HepG2 (cell line): ENCODE data around the gene LAMC3. TPM values are rescaled to one million over a fixed set of nuclear protein-coding genes. Genes with fewer than 3 reads are reported as not detected.

ENCODE experiments used
- BRCA1 ChIP-seq: sonication (generic); formaldehyde crosslinking; IDR thresholded peaks from 2 replicates; pipeline ENCODE4 v1.4.0; 2020; ENCODE audit warnings: missing genetic modification reagents
- EZH2 ChIP-seq: conservative IDR thresholded peaks from 2 replicates; pipeline ENCODE4 v1.6.1; 2012; ENCODE audit warnings: mild to moderate bottlenecking, low read depth, low read length, moderate library complexity
- MYNN ChIP-seq: sonication (generic); formaldehyde crosslinking; IDR thresholded peaks from 2 replicates; pipeline ENCODE4 v1.4.0; 2020; ENCODE audit warnings: mild to moderate bottlenecking, low read depth, missing genetic modification reagents
- NKX3-1 ChIP-seq: sonication (generic); formaldehyde crosslinking; IDR thresholded peaks from 2 replicates; pipeline ENCODE4 v1.5.0; 2020; ENCODE audit warnings: missing genetic modification reagents
- SP140L ChIP-seq: sonication (generic); formaldehyde crosslinking; IDR thresholded peaks from 2 replicates; pipeline ENCODE4 v1.4.0; 2020; ENCODE audit warnings: missing genetic modification reagents, borderline replicate concordance
- ZNF274 ChIP-seq: sonication (generic); formaldehyde crosslinking; IDR thresholded peaks from 2 replicates; pipeline ENCODE4 v1.5.1; 2020; ENCODE audit warnings: mild to moderate bottlenecking, missing genetic modification reagents
- ZNF749 ChIP-seq: sonication (generic); formaldehyde crosslinking; IDR thresholded peaks from 2 replicates; pipeline ENCODE4 v1.8.0; 2022; ENCODE audit warnings: mild to moderate bottlenecking, missing genetic modification reagents, moderate library complexity, borderline replicate concordance
- ZSCAN29 ChIP-seq: sonication (generic); formaldehyde crosslinking; conservative IDR thresholded peaks from 2 replicates; pipeline ENCODE4 v1.4.0; 2020; ENCODE audit warnings: mild to moderate bottlenecking, missing genetic modification reagents
- polyA plus RNA-seq, 8 experiments: library from polyadenylated mRNA; depleted of rRNA in 3 of 8; stranded (reverse) in 7 of 8; unstranded in 1 of 8; fragments of >200 nt; fragmentation: Illumina TruSeq in 4 of 8; extraction: Trizol in 4 of 8; gene quantifications; 2 replicates each; pipeline versions ENCODE4 v1.2.1 to v1.2.3, GENCODE V29; 2011 to 2016; ENCODE audit warnings: low read depth in 4 of 8, missing spikeins in 1 of 8, mixed read lengths in 1 of 8; ENCODE audit not compliant: insufficient read depth in 1 of 8
- total RNA-seq, 5 experiments: library from RNA; depleted of rRNA; stranded (reverse); fragments of >200 nt; fragmentation: Illumina TruSeq; extraction: Trizol; gene quantifications; 2 replicates each; pipeline ENCODE4 v1.2.3, GENCODE V29; 2016; ENCODE audit warnings: low read depth in 1 of 5
- TF ChIP-seq, protein P1 (sequence below), 2 experiments: sonication (generic) in 1 of 2; formaldehyde crosslinking in 1 of 2; IDR thresholded peaks; 2 replicates each; pipeline versions ENCODE4 v1.4.0 to v1.6.1; 2016 to 2020; ENCODE audit warnings: borderline replicate concordance in 1 of 2, low read depth in 1 of 2, mild to moderate bottlenecking in 1 of 2, missing genetic modification reagents in 1 of 2
- TF ChIP-seq, protein P2 (sequence below): sonication (generic); formaldehyde crosslinking; IDR thresholded peaks from 2 replicates; pipeline ENCODE4 v1.4.0; 2020; ENCODE audit warnings: missing genetic modification reagents

The LAMC3 gene
- total and polyA plus RNA-seq, 2 of the 13 experiments (the other 11 are each of a cell fraction or from before 2014, with no cell fraction given) = 0.07 to 0.57 TPM

DNA sequence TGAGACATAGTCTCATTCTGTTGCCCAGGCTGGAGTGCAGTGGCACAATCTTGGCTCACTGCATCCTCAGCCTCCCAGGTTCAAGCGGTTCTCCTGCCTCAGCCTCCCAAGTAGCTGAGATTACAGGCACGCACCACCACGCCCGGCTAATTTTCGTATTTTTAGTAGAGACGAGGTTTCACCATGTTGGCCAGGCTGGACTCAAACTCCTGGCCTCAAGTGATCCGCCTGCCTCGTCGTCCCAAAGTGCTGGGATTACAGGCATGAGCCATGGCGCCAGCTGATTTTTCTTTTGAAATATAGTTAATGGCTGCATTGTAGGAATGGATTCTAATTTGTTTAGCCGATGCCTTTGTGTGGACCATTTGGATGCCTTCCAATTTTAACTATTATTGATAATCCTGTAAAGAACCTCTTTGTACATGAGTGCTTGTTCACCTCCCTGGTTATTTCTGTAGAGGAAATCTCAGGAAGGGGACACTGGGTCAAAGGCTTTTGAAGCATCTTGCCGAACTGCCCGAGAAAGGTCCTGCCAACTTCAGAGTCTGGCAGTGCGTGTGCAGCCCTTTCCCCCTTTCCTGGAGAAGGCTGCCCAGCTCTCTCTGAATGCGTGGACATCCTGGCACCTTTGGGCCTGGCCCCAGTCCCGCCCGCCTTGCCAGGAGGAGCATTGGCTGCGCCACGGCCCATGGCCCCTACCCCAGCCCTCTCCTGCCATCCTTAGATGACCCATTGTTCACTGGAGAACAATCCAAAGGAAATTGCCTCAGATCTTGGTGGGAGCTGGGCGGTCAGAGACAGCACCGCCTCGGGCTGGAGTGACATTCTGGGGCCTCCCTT lies 107.5 kb downstream of the LAMC3 start (continued):
- TF ChIP-seq SP140L (CRISPR knock-in tag) = no peak
- TF ChIP-seq, protein P1, sequence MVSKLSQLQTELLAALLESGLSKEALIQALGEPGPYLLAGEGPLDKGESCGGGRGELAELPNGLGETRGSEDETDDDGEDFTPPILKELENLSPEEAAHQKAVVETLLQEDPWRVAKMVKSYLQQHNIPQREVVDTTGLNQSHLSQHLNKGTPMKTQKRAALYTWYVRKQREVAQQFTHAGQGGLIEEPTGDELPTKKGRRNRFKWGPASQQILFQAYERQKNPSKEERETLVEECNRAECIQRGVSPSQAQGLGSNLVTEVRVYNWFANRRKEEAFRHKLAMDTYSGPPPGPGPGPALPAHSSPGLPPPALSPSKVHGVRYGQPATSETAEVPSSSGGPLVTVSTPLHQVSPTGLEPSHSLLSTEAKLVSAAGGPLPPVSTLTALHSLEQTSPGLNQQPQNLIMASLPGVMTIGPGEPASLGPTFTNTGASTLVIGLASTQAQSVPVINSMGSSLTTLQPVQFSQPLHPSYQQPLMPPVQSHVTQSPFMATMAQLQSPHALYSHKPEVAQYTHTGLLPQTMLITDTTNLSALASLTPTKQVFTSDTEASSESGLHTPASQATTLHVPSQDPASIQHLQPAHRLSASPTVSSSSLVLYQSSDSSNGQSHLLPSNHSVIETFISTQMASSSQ (IDR thresholded peaks at IDR 0.05; ENCODE audit: low read depth) = no peak
- TF ChIP-seq, protein P1 (CRISPR knock-in tag; IDR thresholded peaks at IDR 0.05; ENCODE audit: borderline replicate concordance) = no peak
- TF ChIP-seq, protein P2, sequence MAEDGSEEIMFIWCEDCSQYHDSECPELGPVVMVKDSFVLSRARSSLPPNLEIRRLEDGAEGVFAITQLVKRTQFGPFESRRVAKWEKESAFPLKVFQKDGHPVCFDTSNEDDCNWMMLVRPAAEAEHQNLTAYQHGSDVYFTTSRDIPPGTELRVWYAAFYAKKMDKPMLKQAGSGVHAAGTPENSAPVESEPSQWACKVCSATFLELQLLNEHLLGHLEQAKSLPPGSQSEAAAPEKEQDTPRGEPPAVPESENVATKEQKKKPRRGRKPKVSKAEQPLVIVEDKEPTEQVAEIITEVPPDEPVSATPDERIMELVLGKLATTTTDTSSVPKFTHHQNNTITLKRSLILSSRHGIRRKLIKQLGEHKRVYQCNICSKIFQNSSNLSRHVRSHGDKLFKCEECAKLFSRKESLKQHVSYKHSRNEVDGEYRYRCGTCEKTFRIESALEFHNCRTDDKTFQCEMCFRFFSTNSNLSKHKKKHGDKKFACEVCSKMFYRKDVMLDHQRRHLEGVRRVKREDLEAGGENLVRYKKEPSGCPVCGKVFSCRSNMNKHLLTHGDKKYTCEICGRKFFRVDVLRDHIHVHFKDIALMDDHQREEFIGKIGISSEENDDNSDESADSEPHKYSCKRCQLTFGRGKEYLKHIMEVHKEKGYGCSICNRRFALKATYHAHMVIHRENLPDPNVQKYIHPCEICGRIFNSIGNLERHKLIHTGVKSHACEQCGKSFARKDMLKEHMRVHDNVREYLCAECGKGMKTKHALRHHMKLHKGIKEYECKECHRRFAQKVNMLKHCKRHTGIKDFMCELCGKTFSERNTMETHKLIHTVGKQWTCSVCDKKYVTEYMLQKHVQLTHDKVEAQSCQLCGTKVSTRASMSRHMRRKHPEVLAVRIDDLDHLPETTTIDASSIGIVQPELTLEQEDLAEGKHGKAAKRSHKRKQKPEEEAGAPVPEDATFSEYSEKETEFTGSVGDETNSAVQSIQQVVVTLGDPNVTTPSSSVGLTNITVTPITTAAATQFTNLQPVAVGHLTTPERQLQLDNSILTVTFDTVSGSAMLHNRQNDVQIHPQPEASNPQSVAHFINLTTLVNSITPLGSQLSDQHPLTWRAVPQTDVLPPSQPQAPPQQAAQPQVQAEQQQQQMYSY = no peak
- TF ChIP-seq MYNN (CRISPR knock-in tag) = no peak
- TF ChIP-seq ZNF749 (CRISPR knock-in tag) = no peak
- no peak for TF ChIP-seq NKX3-1 (CRISPR knock-in tag)
- TF ChIP-seq EZH2 = no peak
- no peak for TF ChIP-seq ZSCAN29 (CRISPR knock-in tag)
- no peak for TF ChIP-seq BRCA1 (CRISPR knock-in tag)
- TF ChIP-seq ZNF274 = no peak
